A673 (cell line): ENCODE data around the gene TLE6. TPM values are rescaled to one million over a fixed set of nuclear protein-coding genes. Genes with fewer than 3 reads are reported as not detected.
A peak's percentile ranks its signal among the peaks of the same experiment; 100 is the strongest.

ENCODE experiments used
- BruUV-seq: library from RNA; stranded (reverse); fragments of 400-500 nt; replicated peaks from 2 replicates; lab custom pipeline; 2021; lab: Mats Ljungman, UMichigan
- CTCF ChIA-PET: fragments of 300-600 bp; sonication (Branson Sonifier 250); formaldehyde crosslinking; loops from one replicate; lab custom pipeline; 2022; ENCODE audit warnings: antibody characterized with exemption; lab: Charles Lee
- POLR2A ChIA-PET: fragments of 300-600 bp; sonication (Branson Sonifier 250); formaldehyde crosslinking; loops from one replicate; lab custom pipeline; 2022; ENCODE audit warnings: antibody characterized with exemption; ENCODE audit not compliant: low non-redundant PET; lab: Charles Lee
- DNase-seq: peaks from one replicate; pipeline ENCODE4 v3.0.0-alpha.2; 2015; ENCODE audit warnings: low spot score
- H3K27ac ChIP-seq: fragments of 200-600 bp; sonication (generic); 2 replicates; pipeline ENCODE4 v1.5.1; 2016; ENCODE audit warnings: mixed run types, low read depth, mild to moderate bottlenecking, mixed read lengths, antibody characterized with exemption, low read length; ENCODE audit not compliant: poor library complexity, severe bottlenecking
- H3K27me3 ChIP-seq: fragments of 200-600 bp; sonication (generic); replicated peaks from 2 replicates; pipeline ENCODE4 v1.6.1; 2017; ENCODE audit warnings: mixed run types, low read depth, mild to moderate bottlenecking, mixed read lengths, antibody characterized with exemption, low read length; ENCODE audit not compliant: insufficient read depth, poor library complexity
- H3K36me3 ChIP-seq: fragments of 200-600 bp; sonication (generic); 2 replicates; pipeline ENCODE4 v1.6.1; 2016; ENCODE audit warnings: mixed run types, mild to moderate bottlenecking, mixed read lengths, antibody characterized with exemption, low read length; ENCODE audit not compliant: insufficient read depth, poor library complexity, severe bottlenecking
- H3K4me1 ChIP-seq: fragments of 200-600 bp; sonication (generic); 2 replicates; pipeline ENCODE4 v1.6.1; 2017; ENCODE audit warnings: mixed run types, mild to moderate bottlenecking, mixed read lengths, antibody characterized with exemption, low read length; ENCODE audit not compliant: insufficient read depth, poor library complexity, severe bottlenecking
- H3K4me3 ChIP-seq: fragments of 200-600 bp; sonication (generic); 2 replicates; pipeline ENCODE4 v1.5.1; 2016; ENCODE audit warnings: low read depth, mixed run types, mild to moderate bottlenecking, mixed read lengths, low read length; ENCODE audit not compliant: poor library complexity, severe bottlenecking
- H3K9me3 ChIP-seq: fragments of 200-600 bp; sonication (generic); 2 replicates; pipeline ENCODE4 v1.6.1; 2016; ENCODE audit warnings: mixed run types, low read depth, mild to moderate bottlenecking, mixed read lengths, antibody characterized with exemption, low read length; ENCODE audit not compliant: poor library complexity, severe bottlenecking
- EZH2 ChIP-seq: fragments of 200-600 bp; sonication (generic); IDR thresholded peaks from 2 replicates; pipeline ENCODE4 v1.6.1; 2017; ENCODE audit warnings: borderline replicate concordance, low read depth, mild to moderate bottlenecking, mixed read lengths, antibody characterized with exemption, low read length; ENCODE audit not compliant: poor library complexity, severe bottlenecking
- intact Hi-C: fragments of 100-400 bp; cut with micrococcal nuclease; formaldehyde crosslinking; loops from one replicate; pipeline ENCODE4 v1.10.0; 2022; ENCODE audit not compliant: unreplicated experiment
- total RNA-seq: library from RNA; stranded (reverse); gene quantifications from 2 replicates; pipeline ENCODE4 v1.2.3, GENCODE V29; 2021
- TF ChIP-seq, protein P1 (sequence below): fragments of 300-800, 200-600 bp; sonication (generic); conservative IDR thresholded peaks from 2 replicates; pipeline ENCODE4 v1.5.1; 2017; ENCODE audit warnings: low read depth, mild to moderate bottlenecking, antibody characterized with exemption, low read length, moderate library complexity, mixed read lengths

The TLE6 gene
- total RNA-seq, 1 experiment from 2014 or later = not detected

DNA sequence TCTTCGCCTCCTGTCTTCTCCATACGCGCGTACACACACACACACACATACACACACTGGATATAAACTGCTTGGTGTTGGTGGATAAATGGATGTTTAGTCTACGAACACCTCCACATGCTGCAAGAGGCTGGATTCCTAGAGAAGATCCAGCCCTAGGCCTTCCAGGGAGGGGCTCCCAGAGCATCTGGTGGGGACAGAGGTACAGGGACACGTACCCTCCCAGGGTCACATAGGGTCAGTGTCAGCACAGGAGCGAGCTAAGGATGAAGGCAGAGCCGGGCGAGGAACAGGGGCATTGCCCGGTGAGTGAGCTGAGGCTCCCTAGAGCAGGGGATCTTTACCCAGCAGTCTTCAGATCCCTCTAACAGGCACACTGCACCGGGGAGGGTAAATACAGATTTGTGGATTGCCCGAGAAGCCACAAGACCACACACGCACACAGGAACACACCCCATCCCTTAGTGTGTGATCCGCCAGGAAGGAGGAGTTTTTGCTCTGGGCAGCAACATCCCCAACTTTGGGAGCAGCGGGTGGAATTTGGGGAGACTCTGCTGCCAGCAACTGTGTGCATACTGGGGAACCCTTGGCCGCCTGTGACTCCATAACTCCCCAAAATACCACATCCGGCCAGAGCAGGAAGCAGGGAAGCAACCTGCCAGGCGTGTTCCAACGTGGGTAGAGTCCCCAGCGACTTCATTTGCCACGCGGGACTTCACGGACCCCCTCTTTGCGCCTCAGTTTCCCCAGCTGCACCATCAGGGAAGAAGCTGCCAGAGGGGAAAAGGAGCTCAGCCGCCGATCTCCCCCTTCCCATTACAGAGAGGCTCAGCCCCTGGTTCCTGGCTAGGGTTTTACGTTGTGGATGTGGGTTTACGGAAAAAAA lies 57.5 kb downstream of the TLE6 start:
- no peaks in the 10 kb centered on the region for H3K9me3 ChIP-seq
- peaks cover 5% of the 10 kb centered on the region for H3K27me3 ChIP-seq
- TF ChIP-seq, protein P1, sequence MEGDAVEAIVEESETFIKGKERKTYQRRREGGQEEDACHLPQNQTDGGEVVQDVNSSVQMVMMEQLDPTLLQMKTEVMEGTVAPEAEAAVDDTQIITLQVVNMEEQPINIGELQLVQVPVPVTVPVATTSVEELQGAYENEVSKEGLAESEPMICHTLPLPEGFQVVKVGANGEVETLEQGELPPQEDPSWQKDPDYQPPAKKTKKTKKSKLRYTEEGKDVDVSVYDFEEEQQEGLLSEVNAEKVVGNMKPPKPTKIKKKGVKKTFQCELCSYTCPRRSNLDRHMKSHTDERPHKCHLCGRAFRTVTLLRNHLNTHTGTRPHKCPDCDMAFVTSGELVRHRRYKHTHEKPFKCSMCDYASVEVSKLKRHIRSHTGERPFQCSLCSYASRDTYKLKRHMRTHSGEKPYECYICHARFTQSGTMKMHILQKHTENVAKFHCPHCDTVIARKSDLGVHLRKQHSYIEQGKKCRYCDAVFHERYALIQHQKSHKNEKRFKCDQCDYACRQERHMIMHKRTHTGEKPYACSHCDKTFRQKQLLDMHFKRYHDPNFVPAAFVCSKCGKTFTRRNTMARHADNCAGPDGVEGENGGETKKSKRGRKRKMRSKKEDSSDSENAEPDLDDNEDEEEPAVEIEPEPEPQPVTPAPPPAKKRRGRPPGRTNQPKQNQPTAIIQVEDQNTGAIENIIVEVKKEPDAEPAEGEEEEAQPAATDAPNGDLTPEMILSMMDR = no peak
- TF ChIP-seq EZH2 = no peak
- ChIA-PET POLR2A (no interaction called here), CTCF (interaction anchor here (0.6 kb wide), 2 partner anchors 10 to 69 kb away, joined by 3 to 4 read pairs; no protein-coding TSS in a partner anchor)
- no TSS peak for BruUV-seq
- peak overlapping the region; percentile 87 for H3K27ac ChIP-seq
- intact Hi-C loops = loop anchor here (5.0 kb wide), 1 partner anchor 53 kb away; no protein-coding TSS in a partner anchor
- no peaks in the 10 kb centered on the region for H3K36me3 ChIP-seq
- H3K4me3 ChIP-seq = peak overlapping the region; percentile 58
- DNase-seq = no peak
- H3K4me1 ChIP-seq = peaks cover 16% of the 10 kb centered on the region

DNA sequence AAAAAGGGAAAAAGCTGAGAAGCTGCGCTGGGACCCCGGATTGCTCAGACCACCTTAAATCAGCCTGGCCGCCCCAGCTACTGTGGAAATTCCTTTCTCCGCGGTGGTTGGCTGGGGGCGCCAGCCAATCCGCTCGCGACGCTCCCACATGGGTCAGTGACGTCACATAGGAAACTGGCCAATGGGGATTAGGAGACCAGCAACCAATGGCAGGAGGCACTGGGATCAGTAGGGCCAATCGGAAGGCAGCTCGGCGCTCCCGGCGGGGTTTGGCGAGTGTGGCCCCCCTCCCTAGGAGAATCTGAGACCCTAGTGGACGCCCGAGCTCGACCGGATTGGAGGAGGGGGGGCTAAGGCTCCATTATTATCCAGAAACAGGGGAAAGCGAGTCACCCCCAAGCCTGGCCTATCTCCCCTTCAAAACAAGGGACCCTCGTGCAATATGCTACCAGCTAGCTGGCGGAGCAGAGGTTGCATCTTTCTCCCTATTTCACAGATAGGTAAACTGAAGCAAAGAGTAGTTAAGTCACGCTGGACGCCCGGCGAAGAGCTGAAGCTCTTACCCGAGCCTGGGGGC lies 58.3 kb downstream of the TLE6 start:
- peaks cover 16% of the 10 kb centered on the region for H3K4me1 ChIP-seq
- H3K4me3 ChIP-seq = peak overlapping the region; percentile 58
- CTCF ChIA-PET = interaction anchor here (0.6 to 1.3 kb wide), 5 partner anchors 11 to 450 kb away, joined by 3 to 4 read pairs (median 3); no protein-coding TSS in a partner anchor
- POLR2A ChIA-PET = interaction anchor here (0.8 kb wide), 1 partner anchor 278 kb away, joined by 6 read pairs; no protein-coding TSS in a partner anchor
- TF ChIP-seq, protein P1 = no peak
- TF ChIP-seq EZH2 = no peak
- intact Hi-C loops = loop anchor here (5.0 kb wide), 1 partner anchor 53 kb away; no protein-coding TSS in a partner anchor
- no peaks in the 10 kb centered on the region for H3K27me3 ChIP-seq
- BruUV-seq = no TSS peak
- no peaks in the 10 kb centered on the region for H3K36me3 ChIP-seq
- DNase-seq = peak; percentile 100
- no peaks in the 10 kb centered on the region for H3K9me3 ChIP-seq
- H3K27ac ChIP-seq = peak overlapping the region; percentile 91
